Measurements from ENCODE around the gene IZUMO1.
"Not testable (repeated sequence)": the region's sequence is repeated elsewhere in the genome, so short reads cannot be mapped to it uniquely, and the experiment has no call there.

Gene IZUMO1

DNA sequence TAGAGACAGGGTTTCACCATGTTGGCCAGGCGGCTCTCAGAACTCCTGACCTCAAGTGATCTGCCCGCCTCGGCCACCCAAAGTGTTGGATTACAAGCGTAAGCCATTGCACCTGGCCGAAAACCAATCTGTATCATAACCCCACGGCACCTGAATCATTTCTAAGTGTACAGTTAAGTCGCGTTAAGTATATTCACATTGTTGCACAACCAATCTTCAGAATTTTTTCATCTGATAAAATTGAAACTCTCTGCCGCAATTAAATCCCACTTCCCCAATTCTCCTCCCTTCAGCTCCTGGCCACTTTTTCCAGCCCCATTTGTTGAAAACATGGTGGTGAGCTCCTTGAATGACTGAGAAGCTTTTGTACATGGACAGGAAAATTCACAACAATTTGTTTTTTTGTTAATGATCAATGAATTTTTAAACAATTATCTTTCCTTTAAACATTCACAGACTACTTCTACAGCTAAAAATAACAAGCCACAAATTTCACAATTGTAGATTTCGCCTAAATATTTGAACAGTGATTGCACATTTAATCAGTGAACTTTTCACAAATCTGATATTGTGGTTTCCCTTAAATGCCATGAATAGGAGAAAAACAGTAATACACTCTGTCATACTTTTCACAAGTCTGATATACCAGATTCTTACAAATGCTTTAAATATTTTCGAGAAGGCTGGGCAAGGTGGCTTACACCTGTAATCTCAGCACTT lies 22.4 kb upstream of the IZUMO1 start:
- TF ChIP-seq, protein P1, sequence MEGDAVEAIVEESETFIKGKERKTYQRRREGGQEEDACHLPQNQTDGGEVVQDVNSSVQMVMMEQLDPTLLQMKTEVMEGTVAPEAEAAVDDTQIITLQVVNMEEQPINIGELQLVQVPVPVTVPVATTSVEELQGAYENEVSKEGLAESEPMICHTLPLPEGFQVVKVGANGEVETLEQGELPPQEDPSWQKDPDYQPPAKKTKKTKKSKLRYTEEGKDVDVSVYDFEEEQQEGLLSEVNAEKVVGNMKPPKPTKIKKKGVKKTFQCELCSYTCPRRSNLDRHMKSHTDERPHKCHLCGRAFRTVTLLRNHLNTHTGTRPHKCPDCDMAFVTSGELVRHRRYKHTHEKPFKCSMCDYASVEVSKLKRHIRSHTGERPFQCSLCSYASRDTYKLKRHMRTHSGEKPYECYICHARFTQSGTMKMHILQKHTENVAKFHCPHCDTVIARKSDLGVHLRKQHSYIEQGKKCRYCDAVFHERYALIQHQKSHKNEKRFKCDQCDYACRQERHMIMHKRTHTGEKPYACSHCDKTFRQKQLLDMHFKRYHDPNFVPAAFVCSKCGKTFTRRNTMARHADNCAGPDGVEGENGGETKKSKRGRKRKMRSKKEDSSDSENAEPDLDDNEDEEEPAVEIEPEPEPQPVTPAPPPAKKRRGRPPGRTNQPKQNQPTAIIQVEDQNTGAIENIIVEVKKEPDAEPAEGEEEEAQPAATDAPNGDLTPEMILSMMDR (IDR thresholded peaks at IDR 0.05; ENCODE audit: borderline replicate concordance, insufficient read depth, low read depth, low read length), result no peak
- no peak overlapping the region for H3K4me3 ChIP-seq (ENCODE audit: low read depth, low read length)

DNA sequence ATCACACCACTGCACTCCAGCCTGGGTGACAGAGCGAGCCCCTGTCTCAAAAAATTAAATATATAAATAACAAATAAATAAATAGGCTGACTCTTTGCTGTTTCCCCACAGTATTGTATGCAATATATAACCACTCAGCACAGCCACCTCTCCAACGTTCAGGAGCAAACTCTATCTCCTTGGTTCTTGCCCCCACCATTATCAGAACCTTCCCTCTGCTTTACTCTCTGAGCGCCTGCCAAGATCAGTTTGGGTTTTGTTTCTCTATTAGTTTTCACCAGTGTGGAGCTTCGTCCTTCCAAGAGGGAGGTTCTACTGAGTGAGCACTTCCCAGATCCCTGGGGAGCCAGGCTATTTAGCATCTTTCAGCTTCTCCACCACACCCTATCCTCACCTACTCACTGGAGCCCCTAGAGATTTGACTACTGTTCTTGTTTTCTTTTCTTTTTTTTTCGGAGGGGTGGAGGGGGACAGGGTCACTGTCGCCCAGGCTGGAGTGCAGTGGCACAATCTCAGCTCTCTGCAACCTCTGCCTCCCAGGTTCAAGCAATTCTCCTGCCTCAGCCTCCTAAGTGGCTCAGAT lies 21.6 kb upstream of the IZUMO1 start:
- not testable (repeated sequence) for H3K4me3 ChIP-seq (ENCODE audit: low read depth, low read length)

DNA sequence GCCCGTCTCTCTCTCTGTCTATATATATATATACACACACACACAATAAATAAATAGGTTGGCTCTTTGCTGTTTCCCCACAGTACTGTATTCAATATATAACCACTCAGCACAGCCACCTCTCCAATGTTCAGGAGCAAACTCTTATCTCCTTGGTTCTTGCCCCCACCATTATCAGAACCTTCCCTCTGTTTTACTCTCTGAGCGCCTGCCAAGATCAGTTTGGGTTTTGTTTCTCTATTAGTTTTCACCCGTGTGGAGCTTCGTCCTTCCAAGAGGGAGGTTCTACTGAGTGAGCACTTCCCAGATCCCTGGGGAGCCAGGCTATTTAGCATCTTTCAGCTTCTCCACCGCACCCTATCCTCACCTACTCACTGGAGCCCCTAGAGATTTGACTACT lies 19.1 kb upstream of the IZUMO1 start:
- not testable (repeated sequence) for H3K4me3 ChIP-seq (ENCODE audit: low read depth, low read length)

DNA sequence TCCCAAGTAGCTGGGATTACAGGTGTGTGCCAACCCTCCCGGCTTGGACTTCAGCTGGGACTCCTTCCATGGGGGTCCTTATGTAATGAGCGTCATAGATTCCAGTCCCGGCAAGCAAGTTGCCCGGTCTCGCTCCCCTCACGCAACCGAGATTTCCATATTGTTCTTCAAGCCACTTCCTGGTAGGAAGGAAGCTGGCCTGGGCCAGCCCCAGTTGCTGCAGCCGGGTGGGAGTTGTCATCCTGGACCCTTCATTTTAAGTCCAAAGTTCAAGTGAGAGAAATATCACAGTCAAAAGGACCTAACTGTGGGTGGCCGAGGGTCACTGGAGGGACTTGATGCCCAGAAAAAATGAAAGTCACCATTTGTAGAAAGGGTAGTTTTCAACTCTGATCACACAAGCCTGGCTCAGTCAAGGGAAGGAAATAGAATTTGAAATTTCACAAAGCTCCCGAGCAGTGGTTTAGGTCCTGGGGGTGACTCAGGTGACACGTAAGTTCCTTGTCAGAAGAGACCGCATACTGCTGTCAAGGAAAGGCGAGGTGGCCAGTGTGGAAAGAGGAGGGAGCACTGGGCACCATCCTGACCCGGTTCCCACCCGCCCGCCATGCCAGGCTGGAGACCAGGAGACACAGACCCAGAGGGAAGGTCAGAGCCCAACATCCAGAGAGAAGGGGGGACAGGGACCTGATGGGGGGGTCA lies 13.9 kb upstream of the IZUMO1 start:
- TF ChIP-seq, protein P1 (IDR thresholded peaks at IDR 0.05; ENCODE audit: borderline replicate concordance, insufficient read depth, low read depth, low read length), result no peak

DNA sequence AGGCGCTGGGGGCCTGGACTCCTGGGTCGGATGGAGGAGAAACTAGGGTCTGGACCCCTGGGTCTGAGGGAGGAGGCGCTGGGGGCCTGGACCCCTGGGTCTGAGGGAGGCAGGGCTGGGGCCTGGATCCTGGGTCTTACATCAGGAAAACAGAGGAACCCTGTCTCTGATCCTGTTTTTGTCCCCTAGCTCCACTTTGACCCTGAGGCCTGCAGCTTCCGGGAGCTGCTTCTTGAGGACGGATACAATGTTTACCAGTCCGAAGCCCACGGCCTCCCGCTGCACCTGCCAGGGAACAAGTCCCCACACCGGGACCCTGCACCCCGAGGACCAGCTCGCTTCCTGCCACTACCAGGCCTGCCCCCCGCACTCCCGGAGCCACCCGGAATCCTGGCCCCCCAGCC lies 11.0 kb upstream of the IZUMO1 start:
- TF ChIP-seq, protein P1 (IDR thresholded peaks at IDR 0.05; ENCODE audit: borderline replicate concordance, insufficient read depth, low read depth, low read length), result no peak
- no peak overlapping the region for H3K4me3 ChIP-seq (ENCODE audit: low read depth, low read length)

More for the DNA sequence above, 13.9 kb upstream of the IZUMO1 start:
- no peak overlapping the region for H3K4me3 ChIP-seq (ENCODE audit: low read depth, low read length)

DNA sequence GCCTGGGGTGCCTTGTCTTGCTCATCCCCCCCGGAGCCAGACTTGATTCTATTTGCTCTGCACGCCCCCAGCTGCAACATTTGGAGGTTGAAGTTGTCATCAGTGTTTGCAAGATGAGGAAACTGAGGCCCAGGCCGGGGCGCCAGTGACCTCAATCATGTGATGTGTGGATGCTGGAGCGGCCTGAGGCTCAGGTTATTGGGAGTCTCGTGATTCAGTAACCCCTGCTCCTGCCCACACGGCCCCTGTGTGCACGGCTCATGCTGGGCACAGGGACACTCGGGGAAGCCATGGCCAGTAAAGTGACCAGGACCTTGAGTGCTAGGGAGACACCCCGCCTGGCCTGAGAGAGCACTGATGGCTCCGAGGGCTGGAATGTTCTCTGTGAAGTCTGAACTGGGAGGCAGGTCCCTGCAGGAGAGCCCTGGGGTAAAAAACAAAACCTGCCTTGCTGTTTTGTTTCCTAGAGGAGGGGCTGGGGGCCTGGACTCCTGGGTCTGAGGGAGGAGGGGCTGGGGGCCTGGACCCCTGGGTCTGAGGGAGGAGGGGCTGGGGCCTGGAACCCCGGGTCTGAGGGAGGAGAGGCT lies 10.5 kb upstream of the IZUMO1 start:
- no peak overlapping the region for H3K4me3 ChIP-seq (ENCODE audit: low read depth, low read length)
- TF ChIP-seq, protein P1 (IDR thresholded peaks at IDR 0.05; ENCODE audit: borderline replicate concordance, insufficient read depth, low read depth, low read length), result no peak

DNA sequence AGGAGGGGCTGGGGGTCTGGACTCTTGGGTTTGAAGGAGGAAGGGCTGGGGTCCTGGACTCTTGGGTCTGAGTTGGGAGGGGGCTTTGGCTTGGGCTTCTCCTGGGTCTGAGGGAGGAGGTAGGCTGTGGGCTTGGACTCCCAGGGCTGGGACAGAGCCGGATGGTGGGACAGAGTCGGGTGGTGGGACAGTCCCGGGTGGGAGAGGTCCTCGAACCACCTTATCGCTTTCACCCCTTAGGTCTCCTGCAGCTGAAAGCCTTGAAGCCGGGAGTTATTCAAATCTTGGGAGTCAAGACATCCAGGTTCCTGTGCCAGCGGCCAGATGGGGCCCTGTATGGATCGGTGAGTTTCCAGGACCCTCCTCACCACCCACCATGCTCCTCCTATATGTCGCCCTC lies 10.0 kb upstream of the IZUMO1 start:
- TF ChIP-seq, protein P1 (IDR thresholded peaks at IDR 0.05; ENCODE audit: borderline replicate concordance, insufficient read depth, low read depth, low read length), result no peak
- no peak overlapping the region for H3K4me3 ChIP-seq (ENCODE audit: low read depth, low read length)

DNA sequence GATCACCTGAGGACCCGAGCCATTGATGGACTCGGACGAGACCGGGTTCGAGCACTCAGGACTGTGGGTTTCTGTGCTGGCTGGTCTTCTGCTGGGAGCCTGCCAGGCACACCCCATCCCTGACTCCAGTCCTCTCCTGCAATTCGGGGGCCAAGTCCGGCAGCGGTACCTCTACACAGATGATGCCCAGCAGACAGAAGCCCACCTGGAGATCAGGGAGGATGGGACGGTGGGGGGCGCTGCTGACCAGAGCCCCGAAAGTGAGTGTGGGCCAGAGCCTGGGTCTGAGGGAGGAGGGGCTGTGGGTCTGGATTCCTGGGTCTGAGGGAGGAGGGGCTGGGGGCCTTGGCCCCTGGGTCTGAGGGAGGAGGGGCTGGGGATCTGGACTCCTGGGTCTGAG lies 9.5 kb upstream of the IZUMO1 start:
- H3K4me3 ChIP-seq (ENCODE audit: low read depth, low read length), result no peak overlapping the region
- TF ChIP-seq, protein P1 (IDR thresholded peaks at IDR 0.05; ENCODE audit: borderline replicate concordance, insufficient read depth, low read depth, low read length), result no peak

Measured in GM12875 (cell line).